ENCODE results near the gene IGFL1.

DNA sequence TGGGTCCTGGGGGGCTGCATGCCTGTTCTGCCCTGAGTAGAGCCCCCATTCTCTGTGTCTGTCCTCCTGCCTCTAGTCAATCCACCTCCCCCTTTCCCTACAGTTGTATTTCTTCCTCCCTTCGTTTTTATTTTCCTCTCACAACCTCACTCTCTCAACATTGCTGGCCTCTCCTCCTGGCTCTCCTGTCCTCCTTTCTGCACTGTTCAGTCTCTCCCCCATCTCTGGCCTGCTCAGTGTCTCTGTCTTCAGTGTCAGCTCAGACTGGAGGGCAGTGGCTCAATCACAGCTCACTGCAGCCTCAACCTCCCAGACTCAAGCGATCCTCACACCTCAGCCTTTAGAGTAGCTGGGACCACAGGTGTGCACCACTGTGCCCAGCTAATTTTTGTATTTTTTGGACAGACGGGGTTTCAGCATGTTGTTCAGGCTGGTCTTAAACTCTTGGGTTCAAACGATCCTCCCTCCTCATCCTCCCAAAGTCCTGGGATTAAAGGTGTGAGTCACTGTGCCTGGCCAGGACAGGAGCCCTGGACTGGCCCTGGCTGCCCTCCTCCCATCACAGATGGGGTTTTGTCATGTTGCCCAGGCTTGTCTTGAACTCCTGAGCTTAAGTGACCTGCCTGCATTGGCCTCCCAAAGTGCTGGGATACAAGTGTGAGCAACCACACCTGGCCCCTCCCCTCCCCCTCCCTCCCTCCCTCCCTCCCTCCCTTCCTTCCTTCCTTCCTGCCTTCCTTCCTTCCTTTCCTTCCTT lies 32.0 kb upstream of the IGFL1 start:
- TF ChIP-seq, protein P1, sequence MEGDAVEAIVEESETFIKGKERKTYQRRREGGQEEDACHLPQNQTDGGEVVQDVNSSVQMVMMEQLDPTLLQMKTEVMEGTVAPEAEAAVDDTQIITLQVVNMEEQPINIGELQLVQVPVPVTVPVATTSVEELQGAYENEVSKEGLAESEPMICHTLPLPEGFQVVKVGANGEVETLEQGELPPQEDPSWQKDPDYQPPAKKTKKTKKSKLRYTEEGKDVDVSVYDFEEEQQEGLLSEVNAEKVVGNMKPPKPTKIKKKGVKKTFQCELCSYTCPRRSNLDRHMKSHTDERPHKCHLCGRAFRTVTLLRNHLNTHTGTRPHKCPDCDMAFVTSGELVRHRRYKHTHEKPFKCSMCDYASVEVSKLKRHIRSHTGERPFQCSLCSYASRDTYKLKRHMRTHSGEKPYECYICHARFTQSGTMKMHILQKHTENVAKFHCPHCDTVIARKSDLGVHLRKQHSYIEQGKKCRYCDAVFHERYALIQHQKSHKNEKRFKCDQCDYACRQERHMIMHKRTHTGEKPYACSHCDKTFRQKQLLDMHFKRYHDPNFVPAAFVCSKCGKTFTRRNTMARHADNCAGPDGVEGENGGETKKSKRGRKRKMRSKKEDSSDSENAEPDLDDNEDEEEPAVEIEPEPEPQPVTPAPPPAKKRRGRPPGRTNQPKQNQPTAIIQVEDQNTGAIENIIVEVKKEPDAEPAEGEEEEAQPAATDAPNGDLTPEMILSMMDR (IDR thresholded peaks at IDR 0.05; ENCODE audit: insufficient read depth, low read depth, low read length): no peak
- no peak for TF ChIP-seq EZH2 (IDR thresholded peaks at IDR 0.05; ENCODE audit: insufficient read depth, low read length)

Data from astrocyte (in vitro differentiated cells and primary cell).